SHP77 (cell line): ENCODE results near the gene ARHGEF40.

Experiments
- DNase-seq, 2 experiments: peaks; one replicate each; lab custom pipeline; 2025; lab: John Stamatoyannopoulos, UW

Gene ARHGEF40

GRCh38 chr14:21083565-21084325, 13.6 kb downstream of the ARHGEF40 start:
- DNase-seq: no peak

DNA sequence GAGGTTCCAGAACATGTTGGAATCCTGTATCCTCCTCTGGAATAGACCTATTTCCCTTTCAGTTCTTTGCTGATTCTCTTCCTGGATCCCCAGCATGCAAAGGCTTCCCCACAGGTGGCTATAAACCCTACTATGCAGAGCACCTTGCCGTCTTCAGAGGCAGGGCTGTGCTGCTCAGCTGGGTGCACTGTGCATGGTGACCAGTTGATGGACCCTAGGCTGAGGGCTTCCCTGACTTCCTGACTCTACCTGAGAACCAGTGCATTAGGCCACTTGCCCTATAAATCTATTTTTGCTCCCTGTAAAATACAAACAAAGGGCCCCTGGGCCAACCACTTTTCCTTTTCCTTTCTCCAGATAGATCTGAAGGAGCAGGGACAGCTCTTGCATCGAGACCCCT, 14.3 kb downstream of the ARHGEF40 start:
- DNase-seq: no peak

- no peak for DNase-seq
These were observed 15.1 kb downstream of the ARHGEF40 start for GRCh38 chr14:21084998-21085853.

GRCh38 chr14:21086908-21087293, 16.8 kb downstream of the ARHGEF40 start:
- DNase-seq: no peak

GRCh38 chr14:21087294-21088091, 17.4 kb downstream of the ARHGEF40 start:
- no peak for DNase-seq

DNA sequence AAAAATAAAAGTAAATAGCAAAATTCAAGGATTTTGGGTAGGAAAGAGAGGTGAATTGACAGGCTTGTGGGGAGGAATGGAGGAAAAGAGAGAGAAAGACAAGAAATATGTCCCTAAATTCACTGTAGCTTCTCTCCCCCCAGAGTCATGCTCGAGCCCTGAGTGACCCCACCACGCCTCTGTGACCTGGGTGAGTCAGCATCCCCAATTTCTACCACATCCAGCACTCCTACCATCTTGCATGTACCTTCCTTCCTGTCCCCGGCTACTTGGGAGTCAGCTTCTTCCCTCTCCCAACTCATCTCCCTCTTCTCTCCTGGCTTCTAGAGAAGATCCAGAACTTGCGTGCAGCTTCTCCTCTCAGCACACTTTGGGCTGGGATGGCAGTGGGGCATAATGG, 18.6 kb downstream of the ARHGEF40 start:
- no peak for DNase-seq

- no peak for DNase-seq
These were observed 19.2 kb downstream of the ARHGEF40 start for GRCh38 chr14:21089271-21089670.

GRCh38 chr14:21089877-21090193, 19.7 kb downstream of the ARHGEF40 start:
- DNase-seq: no peak

DNA sequence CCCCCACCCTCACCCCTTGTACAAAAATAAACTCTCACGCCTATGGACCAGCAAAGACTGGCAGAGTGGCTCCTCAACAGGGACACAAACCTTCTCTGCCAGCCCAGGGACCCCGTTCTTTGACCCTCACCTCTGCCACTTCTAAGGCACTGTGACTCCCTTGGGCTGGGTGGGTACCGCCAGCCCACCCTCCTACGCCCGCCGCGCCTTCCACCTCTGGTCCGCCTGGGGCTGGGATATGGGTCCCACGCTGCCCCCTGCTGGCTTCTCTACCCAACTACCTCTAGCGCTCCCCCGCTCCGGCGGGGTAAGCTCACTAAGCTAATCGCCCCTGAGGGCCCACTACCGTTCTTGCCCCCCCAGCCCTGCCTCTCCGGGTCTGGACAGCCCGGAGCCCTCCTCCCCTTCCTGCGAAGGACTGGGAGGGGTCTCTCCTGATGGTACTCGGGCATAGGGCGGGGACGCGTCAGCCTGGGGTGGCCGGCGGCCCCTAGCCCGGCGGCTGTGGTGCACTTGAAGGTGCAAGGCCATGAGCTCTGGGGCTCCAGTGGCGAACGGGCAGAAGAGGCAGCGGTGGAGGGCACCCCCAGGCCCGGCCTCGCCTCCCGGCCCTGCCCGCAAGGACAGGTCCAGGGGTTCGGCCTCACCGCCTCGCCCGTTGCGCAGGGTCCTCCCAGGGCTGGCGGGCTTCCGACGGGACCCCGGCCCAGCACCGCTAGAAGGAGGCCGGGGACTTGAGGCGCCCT, 20.3 kb downstream of the ARHGEF40 start:
- peak in 1 of 2 experiments; percentile 24 for DNase-seq

DNA sequence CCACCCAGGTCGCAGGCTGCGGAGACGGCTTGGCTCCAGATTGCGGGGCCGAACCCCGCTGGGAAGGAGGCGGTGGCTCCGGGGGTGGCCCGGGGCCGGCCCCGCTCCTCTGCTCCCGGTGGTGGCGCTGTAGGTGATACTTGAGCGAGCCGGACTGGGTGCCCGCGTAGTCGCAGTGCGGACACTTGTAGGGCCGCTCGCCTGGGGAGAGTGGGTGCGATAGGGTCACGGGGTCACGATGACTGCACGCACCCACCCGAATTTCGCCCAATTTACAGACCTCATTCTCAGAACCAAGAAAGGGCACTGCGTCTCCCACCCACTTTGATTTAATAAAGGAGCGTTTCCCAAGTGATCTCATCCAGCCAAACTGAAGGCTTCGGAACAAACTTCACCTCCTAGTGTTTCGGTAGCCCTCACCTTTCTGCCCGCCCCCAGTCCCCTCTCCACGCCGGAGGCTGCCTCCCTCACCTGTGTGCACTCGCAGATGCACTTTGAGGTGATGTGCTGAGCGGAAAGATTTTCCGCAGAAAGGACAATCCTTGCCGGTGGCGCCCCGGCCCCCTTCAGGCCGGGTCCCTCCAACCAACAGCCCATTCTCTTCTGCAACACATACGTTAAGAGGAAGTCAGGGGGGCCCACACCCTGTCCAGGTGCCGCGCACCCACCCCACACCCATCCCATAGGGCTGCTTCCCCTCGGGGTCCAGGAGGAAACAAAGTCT, 21.0 kb downstream of the ARHGEF40 start:
- no peak for DNase-seq

GRCh38 chr14:21091821-21092272, 21.7 kb downstream of the ARHGEF40 start:
- DNase-seq: no peak

GRCh38 chr14:21092273-21093011, 22.3 kb downstream of the ARHGEF40 start:
- peak; percentile 43 to 78 for DNase-seq

DNA sequence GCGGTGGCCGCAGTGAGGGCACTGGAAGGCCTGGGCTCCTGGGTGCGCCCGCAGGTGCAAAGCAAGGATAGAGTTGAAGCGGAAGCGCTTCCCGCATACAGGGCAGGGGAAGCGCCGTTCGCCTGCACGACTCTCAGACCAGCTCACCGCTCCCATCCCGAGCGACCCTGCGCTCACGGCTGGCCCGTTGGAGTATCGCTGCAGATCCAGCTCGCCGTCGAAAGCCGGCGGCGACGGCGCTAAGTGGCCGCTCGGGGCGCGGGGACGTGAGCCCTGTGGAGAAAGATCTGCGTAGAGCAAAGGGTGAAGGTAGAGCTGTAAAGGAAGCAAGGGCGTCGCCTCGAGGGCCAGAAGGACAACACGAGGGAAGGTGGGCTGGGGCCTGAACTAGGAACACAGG, 22.9 kb downstream of the ARHGEF40 start:
- no peak for DNase-seq

- DNase-seq: peak; percentile 73 to 84
These were observed 23.9 kb downstream of the ARHGEF40 start for GRCh38 chr14:21093769-21094681.

GRCh38 chr14:21095430-21096205, 25.5 kb downstream of the ARHGEF40 start:
- DNase-seq: peak; percentile 55 to 63

DNA sequence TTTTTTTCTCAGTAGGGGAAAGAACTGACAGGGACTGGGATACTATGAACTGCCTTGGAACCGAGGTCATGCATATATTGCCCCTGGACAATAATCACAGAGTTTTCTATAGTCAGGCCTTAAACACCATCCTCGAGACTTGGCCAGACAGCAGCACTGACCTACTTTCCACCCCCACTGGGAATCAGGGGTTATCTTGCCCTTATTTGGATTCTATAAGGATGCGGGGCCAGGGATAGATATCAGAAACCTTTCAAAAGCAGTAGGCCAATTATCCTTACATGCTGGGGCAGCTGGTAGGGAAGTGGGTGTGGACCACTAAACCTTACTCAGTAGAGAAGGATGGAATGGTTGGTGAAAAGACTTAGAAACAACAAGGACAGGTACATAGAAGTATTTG, 26.3 kb downstream of the ARHGEF40 start:
- no peak for DNase-seq

DNA sequence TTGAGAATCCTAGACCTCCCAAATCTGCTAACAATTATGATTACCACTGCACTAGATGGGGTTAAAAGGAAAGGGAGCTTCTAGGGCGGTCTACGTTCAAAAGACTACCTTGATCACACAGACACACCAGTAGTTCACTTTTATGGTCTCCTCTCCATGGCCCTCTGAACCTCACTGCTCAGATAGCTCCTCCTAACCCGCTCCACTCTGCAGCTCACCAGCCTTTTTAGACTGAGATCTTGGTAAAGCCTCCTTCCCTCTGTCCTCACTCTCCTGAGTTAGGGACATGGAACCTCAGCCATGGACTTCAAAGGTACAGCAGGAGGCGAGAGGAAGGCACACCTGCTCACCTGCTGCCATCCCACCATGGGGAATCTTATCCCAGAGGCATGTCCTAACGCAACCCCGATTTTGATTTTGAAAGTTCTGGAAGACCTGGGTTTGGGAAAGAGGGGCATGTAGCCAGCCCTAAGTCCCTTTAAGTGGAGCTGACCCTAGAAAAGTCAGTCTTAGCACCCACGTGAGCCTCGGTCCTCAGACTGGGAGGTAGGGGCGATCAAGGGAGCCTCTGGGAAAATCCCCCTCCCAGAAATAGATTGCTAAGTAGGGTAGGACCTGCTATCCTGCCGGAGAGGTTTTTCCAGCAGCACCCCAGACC, 27.0 kb downstream of the ARHGEF40 start:
- DNase-seq: peak in 1 of 2 experiments; percentile 22

GRCh38 chr14:21097636-21098075, 27.6 kb downstream of the ARHGEF40 start:
- DNase-seq: peak in 1 of 2 experiments; percentile 37
